Smooth muscle cell of the brain vasculature (primary cell): ENCODE data around the gene PVALEF.

Source experiments
- DNase-seq: peaks from one replicate; pipeline ENCODE4 v3.0.0-alpha.2; 2012; ENCODE audit warnings: low read depth, low spot score

The PVALEF gene

DNA sequence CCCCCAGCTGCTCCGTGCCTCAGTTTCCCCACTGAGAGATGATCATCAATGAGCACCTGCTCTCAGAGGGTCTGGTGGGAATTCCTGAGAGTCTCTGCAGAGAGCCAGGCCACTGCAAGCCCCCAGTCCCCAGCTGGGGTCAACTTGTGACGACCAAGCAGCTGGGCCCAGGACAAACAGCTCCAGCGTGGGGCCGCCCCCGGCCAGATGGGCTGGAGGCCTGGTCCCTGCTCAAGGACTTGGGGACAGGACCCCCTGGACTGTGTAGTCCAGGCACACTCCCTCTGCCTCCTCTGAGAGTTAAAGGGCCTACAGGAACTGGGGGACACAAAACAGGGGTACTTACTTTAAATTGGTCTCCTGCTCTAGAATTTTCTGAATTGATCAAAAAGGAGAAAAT is 17.3 kb downstream of the PVALEF start:
- DNase-seq, result no peak

DNA sequence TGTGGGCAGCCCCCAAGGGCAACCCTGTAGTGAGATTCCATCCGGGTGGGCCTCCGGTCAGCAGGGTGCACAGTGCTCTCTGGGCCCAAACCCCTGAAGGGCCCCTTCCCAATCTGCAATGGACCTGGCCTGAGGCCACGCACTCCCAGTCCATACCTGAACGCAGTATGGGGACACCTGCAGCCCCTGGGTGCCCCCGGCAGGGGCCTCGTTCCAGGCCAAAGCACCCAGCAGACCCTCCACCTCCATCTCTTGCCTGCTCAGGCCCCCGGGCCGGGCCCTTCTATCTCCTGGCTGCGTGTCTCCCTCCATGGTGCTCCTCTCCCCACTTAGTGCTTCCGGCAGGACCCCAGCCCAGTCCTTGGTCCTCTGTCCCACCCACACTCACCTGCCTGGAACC is 18.0 kb downstream of the PVALEF start:
- no peak for DNase-seq

- DNase-seq, result no peak
Observed at GRCh38 chr17:81183807-81184206, 18.5 kb downstream of the PVALEF start.

DNA sequence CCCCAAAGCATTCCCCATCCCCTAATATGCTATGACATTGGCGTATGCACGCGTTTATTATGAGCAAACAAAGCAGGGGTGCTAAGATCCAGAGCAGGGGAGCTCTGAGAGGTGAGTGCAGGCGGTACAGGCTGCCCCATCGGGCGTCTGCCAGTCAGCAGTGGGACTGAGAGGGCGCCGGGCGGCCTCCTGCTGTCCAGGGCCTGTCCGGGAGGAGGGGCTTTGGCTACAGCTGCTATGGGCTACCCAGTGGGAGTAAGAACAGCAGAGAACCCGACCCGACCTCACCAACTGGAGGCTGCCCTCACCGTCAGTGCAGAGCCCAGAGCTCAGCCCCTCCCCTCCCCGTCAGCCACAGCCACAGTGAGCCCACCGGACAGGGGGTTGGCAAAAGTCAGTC is 19.2 kb downstream of the PVALEF start:
- DNase-seq, result no peak

DNA sequence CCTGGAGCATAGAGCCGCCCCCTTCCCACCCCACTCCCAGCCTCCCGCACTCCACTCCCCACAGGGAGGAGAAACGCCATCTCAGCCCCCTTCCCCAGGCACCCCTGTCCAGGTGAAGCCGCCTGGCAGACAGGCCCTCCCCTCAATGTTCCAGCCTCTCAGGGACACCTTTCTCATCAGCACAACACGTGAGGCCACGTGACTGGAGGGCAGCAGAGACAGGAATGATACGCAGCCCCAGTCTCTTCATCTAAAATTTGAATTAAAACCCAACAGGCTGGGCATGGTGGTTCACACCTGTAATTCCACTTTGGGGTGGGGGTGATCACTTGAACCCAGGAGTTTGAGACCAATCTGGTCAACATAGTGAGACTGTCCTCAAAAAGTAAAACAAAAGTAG is 20.9 kb downstream of the PVALEF start:
- no peak for DNase-seq

DNA sequence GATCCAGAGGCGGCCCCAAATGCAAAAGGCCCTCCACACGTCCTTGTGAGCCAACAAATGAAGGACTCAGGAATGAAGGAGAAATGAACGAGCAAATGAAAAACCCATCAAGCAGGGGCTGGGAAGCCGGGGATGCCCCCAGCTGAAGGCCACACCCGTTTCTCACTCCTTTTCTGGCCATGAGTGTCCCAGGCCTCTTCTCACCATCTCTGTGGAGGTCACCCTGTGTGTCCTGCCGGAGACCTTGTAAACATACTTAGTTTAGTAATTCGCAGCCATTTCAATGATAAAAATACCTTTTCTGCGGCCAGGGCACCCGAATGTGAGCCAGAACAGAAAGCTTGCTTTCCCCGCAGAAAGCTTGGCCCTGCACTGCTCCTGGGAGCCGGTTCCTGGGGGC is 21.8 kb downstream of the PVALEF start:
- DNase-seq, result no peak

- no peak for DNase-seq
Observed at GRCh38 chr17:81187586-81188490, 22.5 kb downstream of the PVALEF start.

DNA sequence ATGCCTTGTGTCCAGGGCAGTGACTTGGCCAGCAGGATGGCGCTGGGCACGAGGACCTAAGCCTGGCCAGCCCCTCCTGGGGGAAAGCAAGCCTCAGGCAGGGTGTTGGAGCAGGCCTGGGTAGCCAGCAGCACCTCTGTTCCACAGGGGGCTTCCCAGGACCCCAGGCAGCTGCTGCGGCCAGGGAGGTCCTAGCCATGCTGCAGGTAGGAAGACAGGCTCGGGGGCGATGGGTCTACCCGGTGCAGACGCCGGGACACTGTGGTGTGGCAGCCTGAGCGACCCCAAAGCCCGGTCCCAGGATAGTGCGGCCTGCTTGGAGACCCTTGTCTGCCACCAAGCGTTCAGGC is 23.2 kb downstream of the PVALEF start:
- no peak for DNase-seq

DNA sequence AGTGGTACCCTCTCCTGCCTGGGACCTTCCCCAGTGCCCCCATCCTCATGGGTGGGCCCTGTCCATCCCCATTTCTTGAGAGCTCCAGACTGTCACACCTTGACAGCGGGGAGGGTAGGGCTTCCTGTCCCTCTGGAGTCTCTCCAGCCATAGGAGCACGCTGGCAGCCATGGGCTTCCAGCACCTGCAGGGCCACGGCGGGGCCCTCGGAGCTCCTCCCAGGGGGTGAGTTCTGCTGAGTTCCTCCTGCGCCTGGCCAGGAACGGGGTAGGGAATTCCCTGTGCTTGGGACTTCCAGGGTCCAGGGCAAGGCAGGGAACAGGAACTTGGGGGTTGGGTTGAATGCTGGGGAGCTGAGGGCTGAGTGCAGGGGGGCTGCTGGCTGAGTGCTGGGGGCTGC is 23.7 kb downstream of the PVALEF start:
- no peak for DNase-seq

DNA sequence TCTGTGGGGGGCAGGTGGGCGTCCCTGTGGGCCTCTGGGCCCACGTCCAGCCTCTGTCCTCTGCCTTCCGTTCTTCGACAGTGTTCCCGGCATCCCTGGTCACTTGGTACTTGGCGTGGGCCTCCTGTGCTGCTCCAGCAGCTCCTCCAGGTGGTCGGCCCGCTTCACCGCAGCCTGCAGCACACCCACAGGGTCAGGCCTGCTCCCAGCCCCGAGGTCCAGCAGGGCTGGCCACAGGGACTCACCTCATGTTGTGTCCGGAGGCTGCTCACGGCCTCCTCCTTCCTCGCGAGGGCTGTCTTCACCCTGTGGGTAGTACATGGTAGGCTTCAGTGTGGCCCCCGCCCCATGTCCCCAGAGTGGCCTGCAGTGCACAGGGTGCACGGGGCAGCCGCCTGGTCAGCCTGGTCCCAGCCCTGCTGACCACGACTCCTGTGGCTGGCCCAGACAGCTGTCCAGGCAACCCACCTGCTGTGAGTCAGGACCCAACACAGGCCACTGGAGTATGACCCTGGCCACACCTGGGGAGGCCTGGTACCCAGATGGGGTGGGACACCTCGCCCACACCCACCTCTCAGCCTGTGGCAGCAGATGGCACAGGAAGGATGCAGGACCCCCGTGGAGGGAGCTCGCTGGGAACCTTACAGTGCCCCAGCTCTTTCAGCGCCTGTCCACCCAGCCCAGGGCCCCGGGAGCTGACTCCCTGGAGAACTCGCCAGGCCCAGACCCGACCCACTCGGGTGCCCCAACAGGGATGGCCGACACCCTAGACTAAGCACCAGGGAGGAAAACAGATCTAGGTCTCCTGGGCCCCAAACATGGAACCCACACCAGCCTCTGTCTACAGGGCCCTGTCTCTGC is 24.6 kb downstream of the PVALEF start:
- DNase-seq, result no peak

DNA sequence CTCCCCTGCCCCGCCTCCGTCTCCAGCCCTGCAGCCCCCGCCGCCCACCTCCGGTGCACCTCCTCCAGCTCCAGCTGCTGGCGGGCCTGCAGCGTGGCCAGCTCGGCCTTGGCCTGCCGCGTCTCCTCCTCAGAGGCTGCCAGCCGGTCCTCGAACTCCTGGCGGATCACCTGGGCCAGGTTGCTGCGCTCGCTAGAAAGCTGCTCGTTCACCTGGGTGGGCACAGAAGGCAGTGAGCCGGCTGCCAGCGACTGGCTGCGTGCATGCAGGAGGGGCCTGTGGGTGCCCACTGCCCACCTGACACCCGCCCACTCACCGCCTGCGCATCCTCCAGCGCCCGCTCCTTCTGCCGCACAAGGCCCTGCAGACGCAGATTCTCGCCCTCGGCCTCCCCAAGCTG is 25.3 kb downstream of the PVALEF start:
- DNase-seq, result no peak

DNA sequence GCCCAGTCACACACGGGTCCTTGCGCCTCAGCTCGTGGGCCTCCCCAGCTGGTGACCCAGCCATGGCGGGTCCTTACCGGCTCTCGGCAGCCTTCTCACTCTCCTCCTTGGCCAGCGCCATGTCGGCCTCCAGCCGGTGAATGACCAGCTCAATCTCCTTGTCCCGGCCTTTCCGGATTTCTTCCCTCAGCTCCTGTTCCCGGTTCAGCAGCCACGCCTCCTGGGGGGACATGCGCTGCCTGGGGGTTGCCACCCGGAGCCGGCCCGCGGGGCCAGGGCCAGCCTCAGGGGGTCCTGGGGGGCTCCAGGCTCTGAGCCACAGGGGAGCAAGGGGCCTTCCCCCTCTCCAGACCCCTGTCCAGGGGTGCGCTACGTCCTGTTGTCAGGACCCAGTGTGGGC is 25.8 kb downstream of the PVALEF start:
- no peak for DNase-seq

DNA sequence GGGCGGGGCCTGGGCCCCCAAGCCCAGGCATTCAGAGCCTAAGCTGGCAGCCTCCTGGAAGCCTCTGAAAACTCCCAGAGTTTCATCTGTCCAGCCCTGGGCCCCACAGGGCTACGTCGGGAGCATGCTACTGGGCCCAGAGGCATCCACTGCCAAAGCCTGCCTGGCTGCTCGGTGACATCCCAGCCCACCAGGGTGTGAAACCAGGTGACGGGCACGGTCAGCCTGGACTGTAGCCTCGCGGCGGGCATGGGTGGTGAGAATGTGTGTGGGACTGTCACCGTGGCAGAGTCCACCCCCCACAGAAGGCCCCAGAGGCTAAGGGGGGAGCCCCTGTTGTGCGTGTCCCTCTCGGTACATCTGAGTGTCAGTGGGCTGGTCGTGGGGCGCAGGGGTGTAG is 26.3 kb downstream of the PVALEF start:
- no peak for DNase-seq

DNA sequence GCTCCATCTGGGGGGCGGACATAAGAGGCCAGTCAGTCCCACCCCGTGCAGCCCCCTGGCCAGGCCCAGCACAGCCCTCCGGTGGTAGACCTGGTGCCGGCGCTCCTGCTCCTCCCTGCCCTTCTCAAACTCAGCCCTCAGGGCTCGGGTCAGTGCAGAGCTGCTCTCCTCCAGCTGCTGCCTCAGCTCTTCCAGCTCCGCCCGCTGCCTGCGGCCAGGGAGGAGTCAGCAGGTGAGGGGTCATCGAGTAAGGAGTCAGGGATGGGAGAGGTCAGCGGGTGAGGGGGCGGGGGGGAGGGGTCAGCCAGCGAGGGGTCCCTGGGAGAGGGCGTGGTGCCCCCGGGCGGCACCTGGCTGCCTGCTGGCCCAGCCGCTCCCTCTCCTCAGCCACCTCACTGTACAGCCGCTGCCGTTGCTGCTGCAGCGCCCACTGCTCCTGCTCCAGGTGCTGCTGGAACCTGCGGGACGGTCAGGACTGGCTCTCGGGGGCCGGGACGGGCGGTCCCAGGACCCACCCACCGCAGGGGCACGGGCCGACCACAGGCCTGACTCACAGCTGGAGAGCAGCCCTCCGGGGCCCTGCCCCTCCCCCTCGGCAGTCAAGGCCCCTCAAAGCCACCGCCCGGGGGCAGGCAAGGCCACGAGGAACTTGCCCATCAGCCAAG is 27.2 kb downstream of the PVALEF start:
- no peak for DNase-seq

DNA sequence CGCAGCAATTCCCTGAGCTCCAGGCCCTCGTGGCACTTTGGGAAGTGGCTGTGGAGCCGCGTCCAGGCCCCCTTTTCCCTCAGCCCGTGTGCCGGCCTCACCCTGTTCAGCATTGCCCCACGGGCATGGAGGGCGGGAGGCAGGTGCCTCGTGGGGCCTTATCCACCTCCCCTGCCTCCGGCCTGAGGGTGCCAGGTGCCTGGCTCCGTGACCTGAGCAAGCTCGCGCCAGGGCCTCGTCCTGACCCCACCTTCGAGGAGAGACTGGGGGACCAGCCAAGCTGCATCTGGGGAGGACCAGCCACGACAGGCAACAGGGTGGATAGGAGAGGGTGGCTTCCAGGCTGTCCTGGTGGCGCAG is 27.7 kb downstream of the PVALEF start:
- DNase-seq, result no peak

GRCh38 chr17:81193470-81194224 is 28.3 kb downstream of the PVALEF start:
- no peak for DNase-seq

DNA sequence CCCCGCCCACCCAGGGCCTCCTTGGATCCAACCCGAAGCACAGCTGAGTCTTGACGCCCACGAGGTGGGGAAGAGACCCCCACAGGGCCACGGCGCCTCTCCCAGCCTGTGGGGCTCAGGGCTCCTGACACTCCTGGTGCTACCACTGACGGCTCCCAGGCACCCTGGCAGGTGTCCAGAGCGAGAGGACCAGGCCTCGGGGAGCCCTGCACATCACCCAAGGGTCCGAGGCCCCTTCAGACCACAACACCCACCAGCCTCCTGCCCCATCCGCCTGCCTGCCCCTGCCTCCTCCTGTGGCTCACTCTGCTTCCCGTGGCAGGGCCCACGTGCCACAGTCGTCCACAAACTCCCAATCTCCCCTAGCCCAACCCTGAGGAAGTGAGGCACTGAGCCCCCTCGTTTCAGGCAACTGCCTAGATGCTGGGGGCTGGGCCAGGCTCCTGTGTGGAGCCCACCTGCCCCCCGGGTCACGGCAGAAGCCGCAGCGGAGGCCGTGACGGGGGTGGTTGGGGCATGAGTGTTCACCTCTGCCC is 29.0 kb downstream of the PVALEF start:
- no peak for DNase-seq

- DNase-seq, result no peak
Observed at GRCh38 chr17:81194941-81195901, 29.9 kb downstream of the PVALEF start.

- DNase-seq, result no peak
Observed at GRCh38 chr17:81195941-81196495, 30.7 kb downstream of the PVALEF start.
